ENCODE data around the gene AP1S2.
A peak's percentile ranks its signal among the peaks of the same experiment; 100 is the strongest.
"Not testable (repeated sequence)": the region's sequence is repeated elsewhere in the genome, so short reads cannot be mapped to it uniquely, and the experiment has no call there.

AP1S2 gene

GRCh38 chrX:15854712-15855567 is at the start of gene AP1S2:
Gene AP1S2, minus strand, starts transcription at chrX:15854813. Its CDS starts 2,289 bp downstream, at chrX:15852524.
- peak; percentile 91 for DNase-seq

GRCh38 chrX:15903186-15903681 is 48.6 kb upstream of the AP1S2 start:
- DNase-seq, result peak; percentile 9

GRCh38 chrX:15895334-15895733 is 40.7 kb upstream of the AP1S2 start:
- no peak for DNase-seq

- no peak for DNase-seq
Measured at GRCh38 chrX:15894724-15895123, 40.1 kb upstream of the AP1S2 start.

- DNase-seq, result no peak
Measured at GRCh38 chrX:15890463-15890862, 35.9 kb upstream of the AP1S2 start.

- DNase-seq, result no peak
Measured at GRCh38 chrX:15888062-15888461, 33.4 kb upstream of the AP1S2 start.

- no peak for DNase-seq
Measured at GRCh38 chrX:15883540-15883863, 28.9 kb upstream of the AP1S2 start.

GRCh38 chrX:15882704-15883539 is 28.3 kb upstream of the AP1S2 start:
- DNase-seq, result no peak

- DNase-seq, result no peak
Measured at GRCh38 chrX:15881381-15881897, 26.8 kb upstream of the AP1S2 start.

- not testable (repeated sequence) for DNase-seq
Measured at GRCh38 chrX:15877914-15878313, 23.3 kb upstream of the AP1S2 start.

- no peak for DNase-seq
Measured at GRCh38 chrX:15877380-15877779, 22.8 kb upstream of the AP1S2 start.

- DNase-seq, result no peak
Measured at GRCh38 chrX:15874672-15875071, 20.1 kb upstream of the AP1S2 start.

- DNase-seq, result no peak
Measured at GRCh38 chrX:15873566-15873965, 19.0 kb upstream of the AP1S2 start.

GRCh38 chrX:15870310-15870709 is 15.7 kb upstream of the AP1S2 start:
- no peak for DNase-seq

GRCh38 chrX:15869695-15870094 is 15.1 kb upstream of the AP1S2 start:
- DNase-seq, result no peak

- no peak for DNase-seq
Measured at GRCh38 chrX:15866147-15866546, 11.5 kb upstream of the AP1S2 start.

- no peak for DNase-seq
Measured at GRCh38 chrX:15864629-15865028, 10.0 kb upstream of the AP1S2 start.

GRCh38 chrX:15864023-15864422 is 9.4 kb upstream of the AP1S2 start:
- no peak for DNase-seq

GRCh38 chrX:15860921-15861320 is 6.3 kb upstream of the AP1S2 start:
- no peak for DNase-seq

- no peak for DNase-seq
Measured at GRCh38 chrX:15858051-15858450, 3.4 kb upstream of the AP1S2 start.

GRCh38 chrX:15856636-15857035 is 2.0 kb upstream of the AP1S2 start:
- DNase-seq, result no peak

- DNase-seq, result no peak
Measured at GRCh38 chrX:15856222-15856587, 1.6 kb upstream of the AP1S2 start.

- no peak for DNase-seq
Measured at GRCh38 chrX:15855568-15856221, 1.1 kb upstream of the AP1S2 start.

Measured in activated CD4-positive, alpha-beta T cell treated with anti-CD3 and anti-CD28 coated beads for 48 hours (primary cell).